ENCODE results near the gene SUSD3.

DNA sequence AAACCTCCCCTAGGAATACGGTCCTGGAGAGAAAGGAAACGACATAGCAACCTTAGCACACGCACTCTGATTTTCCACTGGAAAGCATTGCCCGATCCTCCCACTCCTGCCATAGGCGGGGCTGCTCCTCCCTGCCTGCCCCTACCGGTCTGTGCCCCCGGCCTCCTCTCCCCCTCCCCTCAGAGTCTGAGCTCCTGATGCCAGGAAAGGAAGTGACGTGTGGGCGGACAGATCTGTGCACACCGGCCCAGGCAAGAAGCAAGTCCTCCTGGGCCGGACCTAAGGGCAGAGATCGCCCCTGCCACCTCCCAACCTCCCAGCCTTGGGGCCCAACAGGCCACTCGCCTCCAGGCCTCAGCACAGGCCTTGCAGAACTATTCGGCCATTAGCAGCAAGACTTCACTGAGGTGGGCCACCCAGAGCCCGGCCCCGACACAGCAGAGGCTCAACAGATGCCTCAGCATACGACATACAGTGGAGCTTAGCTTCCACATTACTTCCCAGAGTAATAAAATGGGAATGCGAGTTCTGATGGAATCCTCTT lies 68.4 kb downstream of the SUSD3 start:
- TF ChIP-seq, protein P1, sequence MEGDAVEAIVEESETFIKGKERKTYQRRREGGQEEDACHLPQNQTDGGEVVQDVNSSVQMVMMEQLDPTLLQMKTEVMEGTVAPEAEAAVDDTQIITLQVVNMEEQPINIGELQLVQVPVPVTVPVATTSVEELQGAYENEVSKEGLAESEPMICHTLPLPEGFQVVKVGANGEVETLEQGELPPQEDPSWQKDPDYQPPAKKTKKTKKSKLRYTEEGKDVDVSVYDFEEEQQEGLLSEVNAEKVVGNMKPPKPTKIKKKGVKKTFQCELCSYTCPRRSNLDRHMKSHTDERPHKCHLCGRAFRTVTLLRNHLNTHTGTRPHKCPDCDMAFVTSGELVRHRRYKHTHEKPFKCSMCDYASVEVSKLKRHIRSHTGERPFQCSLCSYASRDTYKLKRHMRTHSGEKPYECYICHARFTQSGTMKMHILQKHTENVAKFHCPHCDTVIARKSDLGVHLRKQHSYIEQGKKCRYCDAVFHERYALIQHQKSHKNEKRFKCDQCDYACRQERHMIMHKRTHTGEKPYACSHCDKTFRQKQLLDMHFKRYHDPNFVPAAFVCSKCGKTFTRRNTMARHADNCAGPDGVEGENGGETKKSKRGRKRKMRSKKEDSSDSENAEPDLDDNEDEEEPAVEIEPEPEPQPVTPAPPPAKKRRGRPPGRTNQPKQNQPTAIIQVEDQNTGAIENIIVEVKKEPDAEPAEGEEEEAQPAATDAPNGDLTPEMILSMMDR (IDR thresholded peaks at IDR 0.05): no peak
- no peak for TF ChIP-seq POLR2A (IDR thresholded peaks at IDR 0.05)

Measured in Peyer's patch (tissue), 4 donors.